ENCODE data around the gene IL10RB.

GRCh38 chr21:33313183-33313582, 47.0 kb downstream of the IL10RB start:
- TF ChIP-seq POLR2AphosphoS5 (IDR thresholded peaks at IDR 0.05) (no peak), CTCF (IDR thresholded peaks at IDR 0.05) (no peak)
